Sciatic nerve (tissue), 2 donors: ENCODE data around the gene ARHGAP10. TPM values are rescaled to one million over a fixed set of nuclear protein-coding genes. Genes with fewer than 3 reads are reported as not detected.

Source experiments
- ATAC-seq: fragments of 200-7000 bp; cut with Tn5 transposase; one replicate; pipeline ENCODE4 v1.9.1; 2020; ENCODE audit warnings: mild to moderate bottlenecking, moderate library complexity
- DNase-seq: peaks from one replicate; pipeline ENCODE4 v3.0.0-alpha.2; 2020; ENCODE audit warnings: low spot score
- intact Hi-C: fragments of 100-400 bp; cut with DNase I; formaldehyde crosslinking; loops from one replicate; pipeline ENCODE4 v1.14.2; 2022
- total RNA-seq: library from RNA; stranded (reverse); fragmentation: NEBNext Ultra II Directional; extraction: Animal tissue kit (Norgen Biotek cat#: 25700); gene quantifications from one replicate; pipeline ENCODE4 v1.2.1, GENCODE V29; 2021
- donor health status: DM: no; HTN: no; CAD: no.
- donor health status: DM: no; HTN: no; CAD: no.

ARHGAP10 gene
- total RNA-seq, 1 donor from 2014 or later, result 89.2 TPM

DNA sequence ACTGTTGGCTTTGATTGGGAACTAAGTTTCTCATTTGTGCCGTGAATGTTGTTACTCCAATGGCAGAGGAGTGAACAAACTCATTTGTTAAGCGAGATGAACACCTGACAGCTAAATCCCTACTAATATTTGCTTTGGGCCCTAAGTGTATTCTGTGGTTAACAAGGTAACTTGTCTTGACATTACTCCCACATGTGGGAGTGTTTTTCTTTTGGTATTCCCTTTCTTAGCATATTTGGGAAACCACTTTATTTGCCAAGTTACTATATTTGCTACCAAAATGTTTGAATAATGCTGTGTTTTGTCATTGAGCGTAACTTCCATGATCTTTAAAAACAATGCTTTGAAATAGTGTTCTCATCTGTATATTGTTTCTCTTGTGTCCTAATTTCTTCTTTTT, 82.5 kb downstream of the ARHGAP10 start:
- ATAC-seq (no peak), DNase-seq (no peak)
- intact Hi-C loops, result no loop called here

DNA sequence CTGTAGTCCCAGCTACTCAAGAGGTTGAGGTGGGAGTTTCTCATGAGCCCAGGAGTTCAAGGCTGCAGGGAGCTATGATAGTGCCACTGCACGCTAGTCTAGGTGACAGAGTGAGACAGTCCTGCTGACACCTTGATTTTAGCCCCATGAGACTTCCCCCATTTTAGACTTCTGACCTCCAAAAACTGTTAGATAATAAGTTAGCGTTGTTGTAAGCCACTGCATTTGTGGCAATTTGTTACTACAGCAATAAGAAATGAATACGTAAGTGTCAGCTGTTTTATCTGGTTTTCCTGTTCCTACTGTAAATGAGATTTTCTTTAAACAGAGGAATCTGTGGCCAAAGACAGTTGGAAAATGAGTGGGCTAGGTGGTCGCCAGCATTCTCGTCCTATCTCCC, 83.9 kb downstream of the ARHGAP10 start:
- DNase-seq, result no peak
- intact Hi-C loops, result no loop called here
- no peak for ATAC-seq

DNA sequence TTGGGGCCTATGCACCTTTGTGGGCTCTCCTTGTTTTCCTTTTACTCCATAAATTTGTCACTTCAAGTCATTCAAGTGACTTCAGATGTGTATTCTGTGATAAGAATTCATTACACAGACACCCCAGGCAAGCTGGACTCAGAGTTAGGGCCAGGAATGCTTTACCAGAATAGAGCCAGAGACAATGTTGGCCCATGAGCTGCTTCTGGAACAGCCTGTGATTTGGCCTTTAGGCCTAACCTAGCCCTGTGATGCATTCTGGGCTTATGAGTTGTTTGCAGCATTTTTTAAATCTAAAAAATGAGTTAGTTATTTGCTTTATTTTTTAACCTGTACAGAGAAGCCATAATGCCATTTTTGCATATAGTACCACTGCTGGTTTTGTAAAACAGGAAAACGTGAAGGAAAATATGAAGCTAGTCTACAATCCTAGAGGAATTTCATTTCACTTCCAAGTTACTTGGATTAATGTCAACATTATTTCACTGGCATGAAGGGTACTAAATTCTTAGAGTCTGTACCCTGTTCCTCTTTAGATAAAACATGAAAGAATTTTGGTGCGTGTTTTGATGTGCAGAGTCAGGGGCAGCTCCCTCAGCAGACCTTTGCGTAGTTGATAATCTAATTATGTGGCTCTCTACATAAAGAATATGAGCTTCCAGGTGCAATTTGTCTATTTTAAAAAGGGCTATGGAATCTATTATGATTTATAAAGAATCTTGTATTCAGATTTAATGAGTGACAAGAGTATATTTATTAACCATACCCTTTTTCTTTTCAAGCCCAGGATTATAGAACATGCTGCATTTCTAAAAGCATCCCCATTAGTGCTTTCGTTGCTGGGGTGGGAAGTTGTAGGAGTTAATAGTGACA, 84.7 kb downstream of the ARHGAP10 start:
- DNase-seq (no peak), ATAC-seq (peak; percentile 80)
- intact Hi-C loops, result no loop called here

DNA sequence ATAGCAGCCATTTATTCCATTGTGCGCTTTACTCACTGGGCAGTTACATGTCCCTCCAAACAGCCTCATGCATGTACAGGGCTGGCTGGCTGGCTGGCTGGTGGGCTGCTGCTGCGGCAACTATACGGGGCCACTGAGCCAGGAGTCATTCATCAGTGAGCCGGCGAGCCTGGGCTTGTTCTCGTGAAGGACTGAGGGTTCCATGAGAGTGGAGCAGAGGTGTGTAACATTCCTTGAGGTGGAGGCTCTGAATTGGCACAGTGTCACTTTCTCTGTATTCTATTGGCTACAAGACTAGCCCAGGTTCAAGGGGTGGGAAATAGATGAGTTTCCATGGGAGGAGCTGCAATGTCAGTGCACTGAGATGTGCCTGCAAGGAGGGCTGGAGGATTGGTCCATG, 89.1 kb downstream of the ARHGAP10 start:
- DNase-seq (no peak), ATAC-seq (no peak)
- intact Hi-C loops, result no loop called here

DNA sequence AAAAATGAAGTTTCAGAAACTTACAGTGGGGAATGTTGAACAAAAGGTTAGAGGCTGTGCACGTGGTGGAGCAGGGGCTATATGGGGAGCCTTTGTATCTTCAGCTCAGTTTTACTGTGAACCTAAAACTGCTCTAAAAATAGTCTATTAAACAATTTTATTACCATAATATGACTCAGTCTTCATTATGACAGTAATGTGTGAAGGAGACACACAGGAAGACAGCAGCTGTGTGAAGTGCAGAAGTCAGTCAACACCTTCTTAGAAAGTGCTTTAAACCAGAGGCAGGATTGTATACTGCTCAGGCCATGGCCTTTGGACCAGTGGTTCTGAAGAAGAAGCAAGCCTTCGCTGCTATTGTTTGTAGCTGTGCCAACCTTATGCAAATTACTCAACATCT, 89.7 kb downstream of the ARHGAP10 start:
- ATAC-seq, result no peak
- intact Hi-C loops, result no loop called here
- no peak for DNase-seq

DNA sequence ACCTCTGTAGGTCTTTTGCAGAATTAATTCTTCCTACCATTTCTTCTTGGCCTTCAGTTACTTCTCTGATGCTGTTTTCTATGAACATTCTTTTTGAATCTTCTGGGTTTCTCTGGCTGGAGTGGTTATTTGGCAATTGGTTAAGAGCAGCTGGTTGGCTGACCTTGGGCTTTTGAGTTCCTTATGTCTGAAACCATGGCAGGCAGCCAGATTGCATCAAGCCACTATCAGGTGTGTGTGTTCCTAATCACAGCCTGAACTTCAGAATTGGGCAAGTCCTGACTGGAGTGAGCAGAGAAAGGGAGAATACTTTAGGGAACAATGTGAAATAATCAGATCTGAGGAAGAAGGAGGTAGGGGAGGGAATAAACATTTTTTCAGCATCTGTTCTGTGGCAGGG, 90.2 kb downstream of the ARHGAP10 start:
- ATAC-seq, result peak; percentile 90
- intact Hi-C loops, result no loop called here
- DNase-seq, result peak; percentile 89

DNA sequence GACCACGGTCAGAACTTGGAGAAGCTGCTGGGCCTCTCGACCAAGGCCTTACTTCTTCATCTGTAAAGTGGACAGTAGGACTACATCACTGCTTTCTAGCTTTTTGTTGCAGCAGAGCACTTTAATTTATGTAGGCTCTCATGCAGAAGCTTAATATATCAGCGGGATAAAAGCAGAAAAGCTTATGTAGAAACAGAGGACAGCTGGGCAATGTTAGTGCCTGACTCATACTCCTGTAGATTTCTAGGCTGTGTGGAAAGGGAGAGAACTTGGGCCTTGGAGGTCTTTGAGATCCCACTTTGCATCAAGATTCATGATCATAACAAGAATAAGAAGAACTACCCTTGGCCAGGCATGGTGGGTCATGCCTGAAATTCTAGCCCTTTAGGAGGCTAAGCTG, 91.2 kb downstream of the ARHGAP10 start:
- intact Hi-C loops, result no loop called here
- DNase-seq, result no peak
- no peak for ATAC-seq

DNA sequence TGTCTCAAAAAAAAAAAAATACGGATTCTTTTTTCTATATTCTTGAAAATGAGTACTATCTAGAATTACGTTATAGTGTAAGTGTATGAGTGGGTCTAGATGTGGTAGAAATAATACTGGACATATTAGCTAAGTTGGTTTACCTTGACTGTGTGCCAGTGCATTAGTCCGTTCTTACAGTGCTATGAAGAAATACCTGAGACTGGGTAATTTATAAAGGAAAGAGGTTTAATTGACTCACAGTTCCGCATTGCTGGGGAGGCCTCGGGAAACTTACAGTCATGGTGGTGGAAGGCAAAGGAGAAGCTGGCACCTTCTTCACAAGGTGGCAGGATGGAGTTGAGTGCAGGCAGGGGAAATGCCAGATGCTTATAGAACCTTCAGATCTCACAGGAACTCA, 92.4 kb downstream of the ARHGAP10 start:
- intact Hi-C loops, result no loop called here
- no peak for ATAC-seq
- no peak for DNase-seq

DNA sequence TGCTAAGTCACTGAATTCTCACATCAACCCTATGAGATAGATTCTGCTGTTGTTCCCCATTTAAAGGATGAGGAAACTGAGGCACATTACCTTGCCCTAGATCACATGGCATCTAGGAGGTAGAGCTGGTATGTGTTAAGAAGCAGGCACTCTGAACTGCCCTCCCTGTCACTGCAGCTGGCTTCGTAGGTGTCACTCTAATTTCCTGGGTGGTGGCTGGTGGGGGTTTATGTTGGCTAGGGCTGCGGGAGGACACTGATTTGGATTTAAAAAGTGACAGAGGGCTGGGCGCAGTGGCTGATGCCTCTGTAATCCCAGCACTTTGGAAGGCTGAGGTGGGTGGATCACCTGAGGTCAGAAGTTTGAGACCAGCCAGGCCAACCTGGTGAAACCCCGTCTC, 93.0 kb downstream of the ARHGAP10 start:
- DNase-seq (no peak), ATAC-seq (no peak)
- intact Hi-C loops, result no loop called here

DNA sequence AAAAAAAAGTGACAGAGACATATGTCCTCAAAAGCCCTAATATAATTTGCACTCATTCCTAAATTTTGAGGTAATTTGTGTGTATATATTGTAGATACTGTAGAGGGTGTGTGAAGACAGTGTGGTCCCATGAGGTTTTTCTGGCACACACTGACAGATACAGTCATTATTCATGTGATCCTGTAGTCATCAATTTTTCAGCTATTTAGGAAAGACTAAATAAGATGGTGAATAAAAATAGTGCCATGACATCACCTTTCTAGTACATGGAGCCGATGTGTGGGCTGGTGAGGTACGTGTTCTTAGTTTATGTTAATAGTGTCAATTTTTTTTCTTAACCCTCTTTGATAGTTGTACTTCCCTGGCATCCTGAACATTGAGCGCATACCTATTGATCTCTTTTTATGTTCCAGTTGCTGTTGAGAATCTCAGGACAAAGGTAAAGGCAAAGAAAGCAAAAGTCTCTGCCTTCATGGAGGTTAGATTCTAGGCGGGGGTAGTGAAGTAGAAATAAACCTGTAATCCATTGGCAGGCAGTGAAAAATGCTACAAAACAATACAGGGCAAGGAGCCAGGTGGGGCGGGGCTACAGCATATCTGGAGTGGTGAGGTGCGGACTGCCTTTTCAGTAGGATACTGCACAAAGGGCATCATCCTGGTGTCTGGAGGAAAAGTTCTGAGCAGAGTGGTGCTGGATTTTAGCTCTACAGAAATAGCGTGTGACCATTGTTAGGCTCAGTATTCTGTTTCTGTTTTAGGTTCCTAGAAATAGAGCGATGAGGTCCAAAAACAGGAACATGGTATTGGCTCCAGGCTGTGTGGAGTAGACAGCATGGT, 93.8 kb downstream of the ARHGAP10 start:
- ATAC-seq (no peak), DNase-seq (no peak)
- intact Hi-C loops, result no loop called here

DNA sequence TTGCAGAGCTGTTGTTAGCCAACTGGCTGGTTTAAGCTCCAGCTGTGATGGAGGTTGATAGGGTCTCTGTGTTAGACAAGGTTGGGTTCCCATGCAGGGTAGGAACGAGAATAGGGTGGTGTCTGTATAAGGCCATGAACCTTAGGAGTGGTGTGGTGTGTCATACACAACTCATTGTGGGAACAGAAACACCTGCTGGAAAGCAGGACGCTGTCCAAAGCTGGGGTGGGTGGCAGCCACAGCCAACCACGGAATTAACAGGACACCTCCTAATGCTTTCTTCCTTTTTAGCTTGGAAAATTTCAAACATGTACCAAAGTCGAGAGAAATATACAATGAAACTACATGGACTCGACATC, 94.4 kb downstream of the ARHGAP10 start:
- intact Hi-C loops, result no loop called here
- DNase-seq (no peak), ATAC-seq (no peak)

DNA sequence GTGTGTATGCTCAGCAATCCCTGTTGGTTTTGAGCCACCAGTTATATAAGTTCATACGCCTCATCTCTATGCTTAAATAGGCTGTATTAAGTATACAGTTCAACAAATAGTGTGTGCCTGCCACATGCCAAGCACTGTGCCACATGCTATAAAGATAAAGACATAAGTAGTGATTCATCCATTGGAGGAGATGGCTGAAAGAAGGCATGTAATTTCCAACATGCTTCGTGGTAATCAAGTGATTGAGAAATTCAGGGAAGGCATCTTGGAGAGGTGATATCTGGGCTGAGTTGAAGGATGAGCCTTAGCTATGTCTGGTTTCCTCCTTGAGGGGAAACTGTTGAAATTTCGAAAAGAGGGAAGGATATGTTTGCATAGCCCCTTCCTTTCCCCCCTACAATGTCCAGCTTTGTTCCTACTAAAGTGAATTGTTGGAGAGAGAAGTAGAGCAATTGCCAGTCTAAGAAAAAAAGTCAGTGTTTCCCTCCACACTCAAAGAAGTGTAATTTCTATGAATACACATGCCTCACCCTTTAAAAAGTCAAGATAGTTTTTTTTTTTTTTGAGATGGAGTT, 96.5 kb downstream of the ARHGAP10 start:
- intact Hi-C loops, result no loop called here
- ATAC-seq (no peak), DNase-seq (no peak)

DNA sequence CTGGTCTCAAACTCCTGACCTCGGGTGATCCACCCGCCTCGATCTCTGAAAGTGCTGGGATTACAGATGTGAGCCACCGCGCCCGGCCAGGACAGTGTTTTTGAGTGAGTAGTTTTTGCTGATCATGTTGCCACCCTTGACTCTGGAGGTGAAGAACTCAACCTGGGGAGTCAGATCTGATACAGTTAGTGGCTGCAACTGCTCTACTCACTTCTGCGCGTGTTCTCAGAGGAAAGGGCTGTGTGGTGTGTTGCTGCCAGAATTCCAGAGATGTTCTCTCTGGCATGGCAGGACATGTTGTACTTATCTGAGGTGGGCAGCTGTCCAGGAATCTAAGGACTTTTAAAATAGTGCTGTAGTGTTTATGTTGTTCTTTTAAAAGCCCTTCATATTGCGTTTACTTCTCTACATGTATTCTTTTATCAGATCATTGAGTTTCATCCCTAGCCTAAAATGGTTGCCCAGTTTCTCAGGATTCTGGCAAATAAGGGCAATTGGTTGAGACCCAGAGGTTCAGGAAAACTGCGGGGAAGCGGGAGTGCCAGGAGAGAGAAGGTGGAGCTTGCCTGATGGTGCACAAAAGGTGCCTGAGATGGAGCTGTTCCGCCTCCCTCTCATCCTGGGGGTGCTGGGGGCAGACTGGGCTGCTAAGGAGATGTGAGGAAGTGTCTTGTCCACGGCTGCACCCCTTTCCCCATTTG, 97.7 kb downstream of the ARHGAP10 start:
- peak; percentile 79 for ATAC-seq
- intact Hi-C loops, result no loop called here

DNA sequence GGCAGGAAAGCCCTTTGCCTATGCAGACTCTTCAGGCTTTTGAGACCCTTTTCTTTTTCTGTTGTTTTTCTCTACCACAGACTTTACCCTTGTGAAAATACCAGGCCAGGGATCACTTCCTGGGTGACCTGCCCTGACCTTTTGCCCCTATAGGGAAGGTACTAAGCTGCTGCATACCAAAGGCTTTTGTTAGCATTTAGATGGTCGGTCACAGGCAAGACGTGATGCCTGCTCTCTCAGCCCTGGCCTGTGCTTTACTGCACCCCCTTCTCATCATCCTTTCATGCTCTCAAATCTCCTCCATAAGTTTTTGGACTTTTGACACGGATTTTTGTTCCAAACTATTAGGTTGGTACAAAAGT, 98.2 kb downstream of the ARHGAP10 start:
- DNase-seq (no peak), ATAC-seq (no peak)
- intact Hi-C loops, result no loop called here

More for the DNA sequence above, 97.7 kb downstream of the ARHGAP10 start:
- no peak for DNase-seq

DNA sequence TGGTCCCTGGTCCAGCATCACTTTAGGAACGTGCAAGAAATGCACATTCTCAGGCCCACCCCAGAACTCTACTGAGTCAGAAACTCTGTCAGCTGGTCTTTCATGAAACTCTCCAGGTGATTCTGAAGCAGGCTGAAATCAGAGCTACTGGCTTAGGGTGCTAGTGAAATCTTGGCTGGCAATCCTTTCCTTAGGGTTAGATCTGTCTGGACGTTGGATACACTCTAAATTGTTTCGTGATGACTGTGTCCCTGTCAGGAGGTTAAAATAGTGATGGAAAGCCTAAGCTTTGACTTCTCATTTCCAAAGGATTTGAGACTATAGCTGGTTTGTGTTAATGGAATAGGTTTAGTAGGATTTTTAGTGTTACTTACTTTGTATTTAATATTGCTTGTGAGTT, 99.1 kb downstream of the ARHGAP10 start:
- ATAC-seq (peak; percentile 1), DNase-seq (no peak)
- intact Hi-C loops, result no loop called here

DNA sequence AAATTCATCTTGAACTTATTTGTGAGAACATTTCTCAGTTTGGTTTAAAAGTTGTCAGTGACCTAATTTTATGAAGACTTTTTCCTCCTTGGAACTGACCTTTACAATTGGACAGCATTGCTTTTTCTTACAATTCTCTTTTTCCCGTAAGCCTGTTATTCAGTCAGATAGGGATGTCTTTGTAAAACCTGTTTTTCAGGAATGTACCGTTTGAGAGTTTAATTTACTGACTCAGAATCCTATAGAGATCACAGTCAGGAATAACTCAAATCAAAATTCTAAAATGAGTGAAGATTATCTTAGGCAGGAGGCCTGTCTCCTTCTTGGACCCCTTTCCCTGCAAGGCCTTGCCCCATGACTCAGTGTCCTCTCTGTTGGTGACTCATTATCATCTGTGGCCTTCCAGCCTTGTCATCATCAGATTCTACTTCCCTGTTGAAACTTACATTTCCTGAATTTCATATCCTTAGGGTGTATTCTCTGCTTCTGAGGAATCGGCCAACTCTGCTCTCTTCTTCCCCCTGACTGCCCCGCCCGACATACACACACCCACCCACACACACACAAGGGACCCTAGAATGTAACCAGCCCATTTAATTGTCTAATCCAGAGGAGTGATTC, 99.8 kb downstream of the ARHGAP10 start:
- intact Hi-C loops, result no loop called here
- no peak for DNase-seq
- ATAC-seq, result peak; percentile 78

DNA sequence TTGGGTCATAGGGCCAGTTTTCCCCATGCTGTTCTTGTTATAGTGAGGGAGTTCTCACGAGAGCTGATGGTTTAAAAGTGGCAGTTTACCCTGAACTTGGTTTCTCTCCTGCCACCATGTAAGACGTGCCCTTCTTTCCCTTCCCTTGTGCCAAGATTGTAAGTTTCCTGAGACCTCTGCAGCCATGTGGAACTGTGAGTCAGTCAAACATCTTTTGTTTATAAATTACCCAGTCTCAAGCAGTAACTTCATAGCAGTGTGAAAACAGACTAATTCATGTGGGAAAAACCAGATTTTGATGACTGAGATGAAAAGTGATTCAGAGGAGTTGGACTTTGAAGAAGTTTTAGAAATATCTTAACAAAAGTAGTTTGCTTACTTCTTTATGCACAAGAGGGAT, 101.4 kb downstream of the ARHGAP10 start:
- DNase-seq (no peak), ATAC-seq (no peak)
- intact Hi-C loops, result no loop called here

DNA sequence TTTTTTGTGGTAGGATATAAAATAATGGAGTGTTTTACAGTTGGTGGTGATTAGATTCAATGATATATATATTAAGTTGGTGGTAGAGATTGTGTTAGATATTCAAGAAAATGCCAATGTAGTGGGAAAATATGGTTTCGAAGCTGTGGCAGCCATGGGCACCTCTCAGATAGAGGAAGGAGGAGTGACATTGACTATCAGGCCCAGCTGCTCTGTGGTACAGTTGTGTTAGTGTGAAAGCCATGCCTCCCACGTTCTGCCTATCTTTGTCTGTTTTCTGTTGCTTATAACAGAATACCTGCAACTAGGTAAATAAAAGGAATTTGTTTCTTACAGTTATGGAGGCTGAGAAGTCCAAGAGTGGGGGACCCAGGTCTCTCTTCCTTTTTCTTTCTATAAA, 101.9 kb downstream of the ARHGAP10 start:
- intact Hi-C loops, result no loop called here
- ATAC-seq, result no peak
- DNase-seq, result no peak

DNA sequence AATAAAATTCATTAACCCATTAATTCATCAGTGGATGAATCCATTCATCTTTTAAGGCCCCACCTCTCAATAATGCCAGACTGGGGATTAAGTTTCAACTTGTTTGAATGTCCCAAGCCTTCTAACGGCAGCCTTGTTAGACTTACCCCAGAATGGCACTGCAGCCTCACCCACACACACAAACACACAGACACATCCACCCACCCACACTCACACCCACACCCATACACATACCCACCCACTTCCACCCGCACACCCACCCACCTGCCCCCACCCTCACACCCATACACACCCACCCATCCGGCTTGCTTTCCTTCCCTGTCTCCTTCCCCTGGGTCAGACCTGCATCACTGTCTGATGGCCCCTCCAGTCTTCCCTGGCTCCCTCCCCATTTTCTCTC, 102.6 kb downstream of the ARHGAP10 start:
- intact Hi-C loops, result no loop called here
- no peak for ATAC-seq
- no peak for DNase-seq
